Measurements from ENCODE around the gene LRIG1.

Gene LRIG1

GRCh38 chr3:66381626-66382025, 119.2 kb downstream of the LRIG1 start:
- DNase-seq: no peak

GRCh38 chr3:66380200-66380932, 120.5 kb downstream of the LRIG1 start:
- no peak for DNase-seq

GRCh38 chr3:66379565-66379964, 121.3 kb downstream of the LRIG1 start:
- no peak for DNase-seq

GRCh38 chr3:66378256-66378655, 122.6 kb downstream of the LRIG1 start:
- DNase-seq: peak; percentile 43

GRCh38 chr3:66377800-66378199, 123.0 kb downstream of the LRIG1 start:
- no peak for DNase-seq

GRCh38 chr3:66376568-66376967, 124.3 kb downstream of the LRIG1 start:
- DNase-seq: no peak

- DNase-seq: peak; percentile 54
Observed at GRCh38 chr3:66372681-66373350, 128.0 kb downstream of the LRIG1 start.

GRCh38 chr3:66371432-66371831, 129.4 kb downstream of the LRIG1 start:
- DNase-seq: no peak

- no peak for DNase-seq
Observed at GRCh38 chr3:66370179-66370578, 130.6 kb downstream of the LRIG1 start.

GRCh38 chr3:66367979-66368378, 132.8 kb downstream of the LRIG1 start:
- no peak for DNase-seq

- no peak for DNase-seq
Observed at GRCh38 chr3:66366747-66367146, 134.1 kb downstream of the LRIG1 start.

- no peak for DNase-seq
Observed at GRCh38 chr3:66365080-66365479, 135.7 kb downstream of the LRIG1 start.

- DNase-seq: no peak
Observed at GRCh38 chr3:66363148-66363547, 137.7 kb downstream of the LRIG1 start.

GRCh38 chr3:66362541-66362941, 138.3 kb downstream of the LRIG1 start:
- no peak for DNase-seq

GRCh38 chr3:66361356-66361755, 139.5 kb downstream of the LRIG1 start:
- DNase-seq: no peak

- no peak for DNase-seq
Observed at GRCh38 chr3:66355997-66356396, 144.8 kb downstream of the LRIG1 start.

- DNase-seq: no peak
Observed at GRCh38 chr3:66355394-66355793, 145.4 kb downstream of the LRIG1 start.

- no peak for DNase-seq
Observed at GRCh38 chr3:66354001-66354400, 146.8 kb downstream of the LRIG1 start.

- DNase-seq: no peak
Observed at GRCh38 chr3:66353530-66353929, 147.3 kb downstream of the LRIG1 start.

GRCh38 chr3:66353039-66353438, 147.8 kb downstream of the LRIG1 start:
- DNase-seq: no peak

- DNase-seq: no peak
Observed at GRCh38 chr3:66350601-66351000, 150.2 kb downstream of the LRIG1 start.

- DNase-seq: no peak
Observed at GRCh38 chr3:66348704-66349103, 152.1 kb downstream of the LRIG1 start.

- no peak for DNase-seq
Observed at GRCh38 chr3:66344848-66345578, 155.8 kb downstream of the LRIG1 start.

GRCh38 chr3:66344391-66344811, 156.4 kb downstream of the LRIG1 start:
- DNase-seq: no peak

All from effector CD4-positive, alpha-beta T cell (primary cell).